Natural killer cell (primary cell): ENCODE measurements around the gene GJB4. TPM values are rescaled to one million over a fixed set of nuclear protein-coding genes. Genes with fewer than 3 reads are reported as not detected.

Experiments used
- ATAC-seq, 3 donors: fragments of 150-1000 bp in 2 of 3; fragments of 200-7000 bp in 1 of 3; cut with Tn5 transposase; 1 replicate in 1 of 3; 2 replicates in 2 of 3; pipeline ENCODE4 v1.10.0; 2021; ENCODE audit warnings: mild to moderate bottlenecking in 2 of 3, moderate library complexity in 2 of 3
- DNase-seq, 2 donors: peaks; one replicate each; pipeline versions ENCODE4 v3.0.0 to v3.0.0-alpha.2; 2013 to 2021; ENCODE audit warnings: mixed read lengths in 1 of 2
- H3K27ac ChIP-seq: one replicate; pipeline ENCODE4 v1.5.1; 2013; ENCODE audit warnings: mild to moderate bottlenecking, low read length
- H3K27me3 ChIP-seq: one replicate; pipeline ENCODE4 v1.6.1; 2013; ENCODE audit warnings: low read length; ENCODE audit not compliant: control insufficient read depth, insufficient read depth
- H3K36me3 ChIP-seq: one replicate; pipeline ENCODE4 v1.6.1; 2013; ENCODE audit warnings: low read length; ENCODE audit not compliant: control insufficient read depth, insufficient read depth
- H3K4me1 ChIP-seq: one replicate; pipeline ENCODE4 v1.6.1; 2013; ENCODE audit warnings: low read length; ENCODE audit not compliant: control insufficient read depth, insufficient read depth
- H3K4me3 ChIP-seq: one replicate; pipeline ENCODE4 v1.5.1; 2013; ENCODE audit warnings: low read length
- H3K9me3 ChIP-seq: one replicate; pipeline ENCODE4 v1.6.1; 2013; ENCODE audit warnings: low read length; ENCODE audit not compliant: control insufficient read depth, insufficient read depth
- H3K27ac Mint-ChIP-seq, 2 donors: one replicate each; pipeline ENCODE4 v1.8.0; 2022; ENCODE audit warnings: mild to moderate bottlenecking in 2 of 2, mixed read lengths in 2 of 2, moderate library complexity in 1 of 2
- H3K27me3 Mint-ChIP-seq, 2 donors: one replicate each; pipeline ENCODE4 v1.8.0; 2022; ENCODE audit warnings: low read depth in 2 of 2, mixed read lengths in 2 of 2
- H3K36me3 Mint-ChIP-seq: one replicate; pipeline ENCODE4 v1.8.0; 2022; ENCODE audit warnings: mixed read lengths
- H3K4me1 Mint-ChIP-seq, 2 donors: one replicate each; pipeline ENCODE4 v1.8.0; 2022; ENCODE audit warnings: mixed read lengths in 2 of 2
- H3K4me3 Mint-ChIP-seq: one replicate; pipeline ENCODE4 v1.8.0; 2022; ENCODE audit warnings: mild to moderate bottlenecking, moderate library complexity, mixed read lengths
- H3K9me3 Mint-ChIP-seq, 2 donors: one replicate each; pipeline ENCODE4 v1.8.0; 2022; ENCODE audit warnings: mixed read lengths in 2 of 2
- WGBS: methylation state at CpG from one replicate; pipeline ENCODE4 v1.1.7; 2013; ENCODE audit warnings: missing lambda C conversion rate; ENCODE audit not compliant: insufficient coverage; 5-methylcytosine and 5-hydroxymethylcytosine counted together
- intact Hi-C: fragments of 100-400 bp; cut with micrococcal nuclease; formaldehyde crosslinking; loops from one replicate; pipeline ENCODE4 v1.14.2; 2022
- total RNA-seq, 4 donors: library from RNA; stranded (reverse); fragments of 120-200 nt in 1 of 4; gene quantifications; one replicate each; pipeline versions ENCODE4 v1.2.3 to v1.2.4, GENCODE V29; 2013 to 2022
- TF ChIP-seq, protein P1 (sequence below): fragments of 200-600 bp; IDR thresholded peaks from one replicate; pipeline ENCODE4 v1.8.0; 2022; ENCODE audit warnings: antibody characterized with exemption

Gene GJB4
- total RNA-seq, 3 donors from 2014 or later (not counting 1 experiment from before 2014, with no cell fraction given): not detected

DNA sequence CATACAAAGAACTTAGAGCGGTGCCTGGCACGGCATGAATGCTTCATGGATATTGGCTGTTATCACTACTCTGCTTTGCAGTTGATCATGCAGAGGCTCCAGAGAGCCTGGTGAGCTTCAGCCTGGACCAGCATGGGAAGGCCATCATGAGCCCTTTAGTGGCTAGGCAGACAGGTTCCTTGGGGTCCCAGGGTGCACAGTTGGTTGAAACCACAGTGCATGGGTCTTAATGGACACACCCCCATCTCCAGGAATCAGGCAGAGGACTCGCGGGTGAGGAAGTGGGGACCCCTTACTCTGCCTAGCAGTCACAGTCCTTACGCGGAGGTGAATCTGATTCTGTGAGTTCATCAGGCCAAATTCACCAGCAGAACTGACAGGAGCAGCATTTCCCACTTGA, 3.6 kb upstream of the GJB4 start:
- Histone ChIP-seq H3K4me3 (no peak overlapping the region), H3K27ac (no peak overlapping the region), H3K4me1 (no peaks in the 10 kb centered on the region), H3K27me3 (no peaks in the 10 kb centered on the region), H3K36me3 (no peaks in the 10 kb centered on the region), H3K9me3 (no peaks in the 10 kb centered on the region)
- Mint-ChIP-seq H3K4me1 (no peaks in the 10 kb centered on the region), H3K4me3 (no peak overlapping the region), H3K27me3 (peaks cover 0 to 6% of the 10 kb centered on the region in 2 donors), H3K36me3 (no peaks in the 10 kb centered on the region), H3K27ac (no peak overlapping the region), H3K9me3 (no peaks in the 10 kb centered on the region)
- ATAC-seq (no peak), DNase-seq (no peak)
- TF ChIP-seq, protein P1, sequence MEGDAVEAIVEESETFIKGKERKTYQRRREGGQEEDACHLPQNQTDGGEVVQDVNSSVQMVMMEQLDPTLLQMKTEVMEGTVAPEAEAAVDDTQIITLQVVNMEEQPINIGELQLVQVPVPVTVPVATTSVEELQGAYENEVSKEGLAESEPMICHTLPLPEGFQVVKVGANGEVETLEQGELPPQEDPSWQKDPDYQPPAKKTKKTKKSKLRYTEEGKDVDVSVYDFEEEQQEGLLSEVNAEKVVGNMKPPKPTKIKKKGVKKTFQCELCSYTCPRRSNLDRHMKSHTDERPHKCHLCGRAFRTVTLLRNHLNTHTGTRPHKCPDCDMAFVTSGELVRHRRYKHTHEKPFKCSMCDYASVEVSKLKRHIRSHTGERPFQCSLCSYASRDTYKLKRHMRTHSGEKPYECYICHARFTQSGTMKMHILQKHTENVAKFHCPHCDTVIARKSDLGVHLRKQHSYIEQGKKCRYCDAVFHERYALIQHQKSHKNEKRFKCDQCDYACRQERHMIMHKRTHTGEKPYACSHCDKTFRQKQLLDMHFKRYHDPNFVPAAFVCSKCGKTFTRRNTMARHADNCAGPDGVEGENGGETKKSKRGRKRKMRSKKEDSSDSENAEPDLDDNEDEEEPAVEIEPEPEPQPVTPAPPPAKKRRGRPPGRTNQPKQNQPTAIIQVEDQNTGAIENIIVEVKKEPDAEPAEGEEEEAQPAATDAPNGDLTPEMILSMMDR: no peak
- 89% methylated on average over 6 of the region's 6 CpGs for WGBS
- intact Hi-C loops: no loop called here

DNA sequence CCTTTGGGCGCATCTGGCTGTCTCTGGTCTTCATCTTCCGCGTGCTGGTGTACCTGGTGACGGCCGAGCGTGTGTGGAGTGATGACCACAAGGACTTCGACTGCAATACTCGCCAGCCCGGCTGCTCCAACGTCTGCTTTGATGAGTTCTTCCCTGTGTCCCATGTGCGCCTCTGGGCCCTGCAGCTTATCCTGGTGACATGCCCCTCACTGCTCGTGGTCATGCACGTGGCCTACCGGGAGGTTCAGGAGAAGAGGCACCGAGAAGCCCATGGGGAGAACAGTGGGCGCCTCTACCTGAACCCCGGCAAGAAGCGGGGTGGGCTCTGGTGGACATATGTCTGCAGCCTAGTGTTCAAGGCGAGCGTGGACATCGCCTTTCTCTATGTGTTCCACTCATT, 2.2 kb upstream of the GJB4 start:
- 89% methylated on average over 21 of the region's 21 CpGs for WGBS
- Histone ChIP-seq H3K27ac (no peak overlapping the region), H3K36me3 (no peaks in the 10 kb centered on the region), H3K9me3 (no peaks in the 10 kb centered on the region), H3K4me1 (no peaks in the 10 kb centered on the region), H3K4me3 (no peak overlapping the region), H3K27me3 (no peaks in the 10 kb centered on the region)
- H3K4me3 Mint-ChIP-seq: no peak overlapping the region
- no peak for ATAC-seq
- intact Hi-C loops: no loop called here
- H3K36me3 Mint-ChIP-seq: no peaks in the 10 kb centered on the region
- TF ChIP-seq, protein P1: no peak
- DNase-seq: no peak
- no peaks in the 10 kb centered on the region for H3K4me1 Mint-ChIP-seq
- H3K27ac Mint-ChIP-seq: no peak overlapping the region
- H3K9me3 Mint-ChIP-seq: no peaks in the 10 kb centered on the region
- H3K27me3 Mint-ChIP-seq: peaks cover 0 to 6% of the 10 kb centered on the region in 2 donors

DNA sequence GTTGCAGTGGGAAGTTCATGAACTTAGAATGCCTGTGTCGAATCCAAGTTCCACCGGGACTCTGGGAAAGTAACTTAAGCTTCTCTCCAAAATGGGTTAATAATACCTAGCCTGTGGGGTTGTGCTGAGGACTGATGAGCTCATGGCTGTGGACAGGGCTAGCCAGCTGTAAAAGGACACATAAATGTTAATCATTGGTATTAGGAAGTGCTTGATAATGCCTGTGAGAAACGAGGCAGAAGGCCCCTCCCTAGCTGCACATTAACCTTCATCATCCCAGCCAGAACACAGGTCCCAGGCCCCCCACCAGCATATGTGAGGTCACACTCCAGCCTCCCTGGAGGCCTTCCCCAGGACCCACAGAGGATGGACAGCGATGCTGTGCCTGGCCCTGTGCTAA, 789 bp upstream of the GJB4 start:
- no peak for ATAC-seq
- no peak overlapping the region for H3K4me3 ChIP-seq
- TF ChIP-seq, protein P1: no peak
- no peaks in the 10 kb centered on the region for H3K36me3 ChIP-seq
- H3K27me3 ChIP-seq: no peaks in the 10 kb centered on the region
- H3K9me3 ChIP-seq: no peaks in the 10 kb centered on the region
- H3K27me3 Mint-ChIP-seq: peaks cover 7 to 15% of the 10 kb centered on the region in 2 donors
- no peaks in the 10 kb centered on the region for H3K36me3 Mint-ChIP-seq
- peaks cover 0 to 6% of the 10 kb centered on the region in 2 donors for H3K4me1 Mint-ChIP-seq
- 84% methylated on average over 4 of the region's 4 CpGs for WGBS
- DNase-seq: no peak
- H3K27ac ChIP-seq: no peak overlapping the region
- H3K4me1 ChIP-seq: no peaks in the 10 kb centered on the region
- H3K27ac Mint-ChIP-seq: no peak overlapping the region
- no peaks in the 10 kb centered on the region for H3K9me3 Mint-ChIP-seq
- no peak overlapping the region for H3K4me3 Mint-ChIP-seq
- intact Hi-C loops: no loop called here

DNA sequence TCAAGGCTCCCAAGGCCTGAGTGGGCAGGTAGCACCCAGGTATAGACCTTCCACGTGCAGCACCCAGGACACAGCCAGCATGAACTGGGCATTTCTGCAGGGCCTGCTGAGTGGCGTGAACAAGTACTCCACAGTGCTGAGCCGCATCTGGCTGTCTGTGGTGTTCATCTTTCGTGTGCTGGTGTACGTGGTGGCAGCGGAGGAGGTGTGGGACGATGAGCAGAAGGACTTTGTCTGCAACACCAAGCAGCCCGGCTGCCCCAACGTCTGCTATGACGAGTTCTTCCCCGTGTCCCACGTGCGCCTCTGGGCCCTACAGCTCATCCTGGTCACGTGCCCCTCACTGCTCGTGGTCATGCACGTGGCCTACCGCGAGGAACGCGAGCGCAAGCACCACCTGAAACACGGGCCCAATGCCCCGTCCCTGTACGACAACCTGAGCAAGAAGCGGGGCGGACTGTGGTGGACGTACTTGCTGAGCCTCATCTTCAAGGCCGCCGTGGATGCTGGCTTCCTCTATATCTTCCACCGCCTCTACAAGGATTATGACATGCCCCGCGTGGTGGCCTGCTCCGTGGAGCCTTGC, 1.7 kb downstream of the GJB4 start:
- ATAC-seq: no peak
- H3K27me3 Mint-ChIP-seq: peaks cover 9 to 15% of the 10 kb centered on the region in 2 donors
- WGBS: 92% methylated on average over 33 of the region's 33 CpGs
- H3K36me3 Mint-ChIP-seq: no peaks in the 10 kb centered on the region
- intact Hi-C loops: no loop called here
- H3K4me1 Mint-ChIP-seq: peaks cover 0 to 6% of the 10 kb centered on the region in 2 donors
- Histone ChIP-seq H3K27me3 (no peaks in the 10 kb centered on the region), H3K27ac (no peak overlapping the region), H3K36me3 (no peaks in the 10 kb centered on the region), H3K4me3 (no peak overlapping the region), H3K4me1 (no peaks in the 10 kb centered on the region), H3K9me3 (no peaks in the 10 kb centered on the region)
- no peak for DNase-seq
- TF ChIP-seq, protein P1: no peak
- no peak overlapping the region for H3K27ac Mint-ChIP-seq
- no peak overlapping the region for H3K4me3 Mint-ChIP-seq
- H3K9me3 Mint-ChIP-seq: no peaks in the 10 kb centered on the region
